Astrocyte of the cerebellum (primary cell): ENCODE results near the gene BID.
A peak's percentile ranks its signal among the peaks of the same experiment; 100 is the strongest.
"Not testable (repeated sequence)": the region's sequence is repeated elsewhere in the genome, so short reads cannot be mapped to it uniquely, and the experiment has no call there.

Experiments used
- DNase-seq: peaks from one replicate; pipeline ENCODE4 v3.0.0-alpha.2; 2011; ENCODE audit warnings: low read depth
- H3K4me3 ChIP-seq: 2 replicates; pipeline ENCODE4 v1.5.1; 2011; ENCODE audit warnings: mild to moderate bottlenecking, low read depth, low read length, moderate library complexity
- CTCF ChIP-seq: IDR thresholded peaks from 2 replicates; pipeline ENCODE4 v1.5.1; 2012; ENCODE audit warnings: low read length, low read depth, moderate library complexity, mild to moderate bottlenecking; ENCODE audit errors: missing control alignments
- in situ Hi-C: cut with HindIII; loops from 2 replicates; pipeline ENCODE4 v1.10.0; 2017; ENCODE audit warnings: low sequenced_read_pairs

Gene BID

GRCh38 chr22:17705951-17706900 is 68.0 kb downstream of the BID start:
- in situ Hi-C loops = no loop called here
- peak overlapping the region; percentile 32 for H3K4me3 ChIP-seq

GRCh38 chr22:17705546-17705945 is 68.7 kb downstream of the BID start:
- TF ChIP-seq CTCF = no peak
- in situ Hi-C loops = no loop called here
- DNase-seq = no peak
- no peak overlapping the region for H3K4me3 ChIP-seq

More at GRCh38 chr22:17705951-17706900, 68.0 kb downstream of the BID start:
- DNase-seq = peak; percentile 71
- no peak for TF ChIP-seq CTCF

- DNase-seq = no peak
Observed at GRCh38 chr22:17703811-17704210, 70.5 kb downstream of the BID start.

GRCh38 chr22:17700778-17701177 is 73.5 kb downstream of the BID start:
- no peak for DNase-seq
- TF ChIP-seq CTCF = no peak
- H3K4me3 ChIP-seq = no peak overlapping the region
- in situ Hi-C loops = no loop called here

More at GRCh38 chr22:17703811-17704210, 70.5 kb downstream of the BID start:
- no peak for TF ChIP-seq CTCF
- H3K4me3 ChIP-seq = no peak overlapping the region
- in situ Hi-C loops = no loop called here

- DNase-seq = no peak
- in situ Hi-C loops = no loop called here
- no peak for TF ChIP-seq CTCF
- no peak overlapping the region for H3K4me3 ChIP-seq
Observed at GRCh38 chr22:17699696-17700340, 74.5 kb downstream of the BID start.

- no peak for TF ChIP-seq CTCF
- DNase-seq = no peak
- in situ Hi-C loops = no loop called here
- no peak overlapping the region for H3K4me3 ChIP-seq
Observed at GRCh38 chr22:17698948-17699347, 75.3 kb downstream of the BID start.

- DNase-seq, H3K4me3 ChIP-seq, in situ Hi-C loops: not testable (repeated sequence)
Observed at GRCh38 chr22:17698276-17698675, 76.0 kb downstream of the BID start.

- in situ Hi-C loops, DNase-seq, H3K4me3 ChIP-seq: not testable (repeated sequence)
Observed at GRCh38 chr22:17697196-17697595, 77.1 kb downstream of the BID start.
